ENCODE results near the gene MAST3.

The MAST3 gene

DNA sequence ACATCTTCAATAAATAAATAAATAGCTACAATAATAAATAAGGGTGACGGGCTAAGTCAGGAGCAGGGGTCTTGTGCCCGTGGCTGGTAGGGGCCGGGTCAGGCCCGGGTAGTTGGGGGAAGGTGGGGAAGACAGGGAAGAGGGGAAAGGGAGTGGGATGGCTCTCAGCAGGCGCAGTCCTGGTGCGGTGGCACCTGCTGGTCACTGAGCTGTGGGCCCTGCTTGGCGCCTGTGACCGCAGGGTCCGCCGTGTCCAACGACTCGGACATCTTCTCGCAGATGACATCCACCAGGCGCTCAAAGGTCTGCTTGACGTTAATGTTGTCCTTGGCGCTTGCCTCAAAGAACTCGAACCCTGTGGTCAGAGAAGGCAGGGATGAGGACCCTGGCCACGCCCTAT lies 99.7 kb downstream of the MAST3 start:
- Histone ChIP-seq H3K27me3 (ENCODE audit: insufficient read depth, low read length, poor library complexity, severe bottlenecking) (no peaks in the 10 kb centered on the region), H2AFZ (ENCODE audit: low read length) (no peak overlapping the region), H3K4me3 (ENCODE audit: low read length, poor library complexity, severe bottlenecking) (no peak overlapping the region), H3K79me2 (ENCODE audit: insufficient read depth, low read length) (peaks cover 12% of the 10 kb centered on the region), H4K20me1 (ENCODE audit: insufficient read depth, low read length, poor library complexity, severe bottlenecking) (peaks cover 7% of the 10 kb centered on the region), H3K9ac (ENCODE audit: low read depth, low read length, poor library complexity, severe bottlenecking) (no peak overlapping the region), H3K36me3 (ENCODE audit: insufficient read depth, low read length) (peaks cover 2% of the 10 kb centered on the region; the same call in 1 of the 2 replicates), H3K9me2 (replicated peaks; ENCODE audit: low read depth, low read length) (no peaks in the 10 kb centered on the region), H3K4me1 (ENCODE audit: insufficient read depth, low read length, poor library complexity, severe bottlenecking) (peaks cover 9% of the 10 kb centered on the region), H3K9me3 (ENCODE audit: insufficient read depth, low read depth, low read length) (no peaks in the 10 kb centered on the region), H3K4me2 (ENCODE audit: low read depth, low read length, poor library complexity, severe bottlenecking) (no peak overlapping the region), H3F3A (ENCODE audit: low read depth) (0 out of 2 replicates have a peak, but pooled peaks cover under 1% of the 10 kb centered on the region)
- TF ChIP-seq EZH2phosphoT487 (IDR thresholded peaks at IDR 0.05; ENCODE audit: borderline replicate concordance) = no peak
- TF ChIP-seq, protein P1, sequence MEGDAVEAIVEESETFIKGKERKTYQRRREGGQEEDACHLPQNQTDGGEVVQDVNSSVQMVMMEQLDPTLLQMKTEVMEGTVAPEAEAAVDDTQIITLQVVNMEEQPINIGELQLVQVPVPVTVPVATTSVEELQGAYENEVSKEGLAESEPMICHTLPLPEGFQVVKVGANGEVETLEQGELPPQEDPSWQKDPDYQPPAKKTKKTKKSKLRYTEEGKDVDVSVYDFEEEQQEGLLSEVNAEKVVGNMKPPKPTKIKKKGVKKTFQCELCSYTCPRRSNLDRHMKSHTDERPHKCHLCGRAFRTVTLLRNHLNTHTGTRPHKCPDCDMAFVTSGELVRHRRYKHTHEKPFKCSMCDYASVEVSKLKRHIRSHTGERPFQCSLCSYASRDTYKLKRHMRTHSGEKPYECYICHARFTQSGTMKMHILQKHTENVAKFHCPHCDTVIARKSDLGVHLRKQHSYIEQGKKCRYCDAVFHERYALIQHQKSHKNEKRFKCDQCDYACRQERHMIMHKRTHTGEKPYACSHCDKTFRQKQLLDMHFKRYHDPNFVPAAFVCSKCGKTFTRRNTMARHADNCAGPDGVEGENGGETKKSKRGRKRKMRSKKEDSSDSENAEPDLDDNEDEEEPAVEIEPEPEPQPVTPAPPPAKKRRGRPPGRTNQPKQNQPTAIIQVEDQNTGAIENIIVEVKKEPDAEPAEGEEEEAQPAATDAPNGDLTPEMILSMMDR (conservative IDR thresholded peaks at IDR 0.05; ENCODE audit: low read length) = no peak

DNA sequence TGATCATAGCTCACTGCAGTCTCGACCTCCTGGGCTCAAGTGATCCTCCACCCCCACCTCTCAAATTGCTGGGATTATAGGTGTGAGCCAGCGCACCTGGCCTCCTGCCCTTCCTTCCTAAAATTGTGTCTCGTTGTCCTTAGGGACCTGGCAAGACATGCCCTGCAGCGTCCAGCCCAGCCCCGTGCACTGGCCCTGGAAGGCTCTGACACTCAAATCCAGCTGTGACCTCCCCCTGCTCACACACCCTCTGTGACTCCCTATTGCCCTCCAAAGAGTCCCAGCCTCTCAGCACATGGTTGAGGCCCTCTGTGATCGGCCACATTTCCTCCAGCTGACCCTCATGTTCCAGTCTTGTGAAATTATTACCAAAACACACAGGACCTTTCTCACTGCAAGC lies 100.4 kb downstream of the MAST3 start:
- Histone ChIP-seq H3K4me3 (ENCODE audit: low read length, poor library complexity, severe bottlenecking) (no peak overlapping the region), H3K4me2 (ENCODE audit: low read depth, low read length, poor library complexity, severe bottlenecking) (no peak overlapping the region), H3K9me2 (replicated peaks; ENCODE audit: low read depth, low read length) (no peaks in the 10 kb centered on the region), H3K9me3 (ENCODE audit: insufficient read depth, low read depth, low read length) (no peaks in the 10 kb centered on the region), H3K36me3 (ENCODE audit: insufficient read depth, low read length) (peaks cover 2% of the 10 kb centered on the region; the same call in 1 of the 2 replicates), H3K9ac (ENCODE audit: low read depth, low read length, poor library complexity, severe bottlenecking) (no peak overlapping the region), H4K20me1 (ENCODE audit: insufficient read depth, low read length, poor library complexity, severe bottlenecking) (peaks cover 7% of the 10 kb centered on the region), H3K27me3 (ENCODE audit: insufficient read depth, low read length, poor library complexity, severe bottlenecking) (no peaks in the 10 kb centered on the region), H2AFZ (ENCODE audit: low read length) (no peak overlapping the region), H3K4me1 (ENCODE audit: insufficient read depth, low read length, poor library complexity, severe bottlenecking) (peaks cover 8% of the 10 kb centered on the region), H3K79me2 (ENCODE audit: insufficient read depth, low read length) (peaks cover 12% of the 10 kb centered on the region), H3F3A (ENCODE audit: low read depth) (no peaks in the 10 kb centered on the region)
- TF ChIP-seq EZH2phosphoT487 (IDR thresholded peaks at IDR 0.05; ENCODE audit: borderline replicate concordance) = no peak
- TF ChIP-seq, protein P1 (conservative IDR thresholded peaks at IDR 0.05; ENCODE audit: low read length) = no peak

DNA sequence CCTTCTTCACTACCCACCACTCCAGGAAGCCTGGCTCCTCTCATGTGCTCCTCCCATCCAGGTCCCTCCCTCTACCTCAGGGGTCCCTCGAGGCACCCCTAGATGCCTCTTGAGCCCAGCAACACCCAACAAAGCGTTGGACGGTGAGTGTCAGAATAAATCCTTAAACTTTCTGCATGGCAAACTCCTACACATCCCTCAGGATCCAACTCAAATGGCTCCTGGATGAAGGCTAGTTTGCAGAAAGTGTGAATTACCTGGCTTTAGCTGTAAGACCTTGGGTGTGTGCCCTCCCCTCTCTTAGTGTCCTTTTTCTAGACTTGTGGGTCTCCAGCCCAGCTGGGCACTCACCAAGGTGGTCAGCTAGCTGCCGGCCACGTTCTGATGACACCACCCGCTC lies 100.8 kb downstream of the MAST3 start:
- Histone ChIP-seq H3K79me2 (ENCODE audit: insufficient read depth, low read length) (peaks cover 12% of the 10 kb centered on the region), H4K20me1 (ENCODE audit: insufficient read depth, low read length, poor library complexity, severe bottlenecking) (peaks cover 7% of the 10 kb centered on the region), H3K36me3 (ENCODE audit: insufficient read depth, low read length) (peaks cover 2% of the 10 kb centered on the region; the same call in 1 of the 2 replicates), H3K4me3 (ENCODE audit: low read length, poor library complexity, severe bottlenecking) (no peak overlapping the region), H3K27me3 (ENCODE audit: insufficient read depth, low read length, poor library complexity, severe bottlenecking) (no peaks in the 10 kb centered on the region), H3K9me2 (replicated peaks; ENCODE audit: low read depth, low read length) (no peaks in the 10 kb centered on the region), H2AFZ (ENCODE audit: low read length) (no peak overlapping the region), H3F3A (ENCODE audit: low read depth) (no peaks in the 10 kb centered on the region), H3K4me1 (ENCODE audit: insufficient read depth, low read length, poor library complexity, severe bottlenecking) (peaks cover 7% of the 10 kb centered on the region), H3K9ac (ENCODE audit: low read depth, low read length, poor library complexity, severe bottlenecking) (no peak overlapping the region), H3K4me2 (ENCODE audit: low read depth, low read length, poor library complexity, severe bottlenecking) (no peak overlapping the region), H3K9me3 (ENCODE audit: insufficient read depth, low read depth, low read length) (no peaks in the 10 kb centered on the region)
- no peak for TF ChIP-seq EZH2phosphoT487 (IDR thresholded peaks at IDR 0.05; ENCODE audit: borderline replicate concordance)
- TF ChIP-seq, protein P1 (conservative IDR thresholded peaks at IDR 0.05; ENCODE audit: low read length) = no peak
